Nephron progenitor cell (in vitro differentiated cells): Measurements from ENCODE around the gene LRRK2.

Experiments
- DNase-seq: peaks from one replicate; pipeline ENCODE4 v3.0.0; 2021
- H3K27ac Mint-ChIP-seq: 2 replicates; pipeline ENCODE4 v1.8.0; 2021; ENCODE audit warnings: mild to moderate bottlenecking, moderate library complexity, mixed read lengths
- H3K27me3 Mint-ChIP-seq: 2 replicates; pipeline ENCODE4 v1.8.0; 2021; ENCODE audit warnings: mild to moderate bottlenecking, low read depth, mixed read lengths; ENCODE audit not compliant: poor library complexity
- H3K36me3 Mint-ChIP-seq: 2 replicates; pipeline ENCODE4 v1.8.0; 2021; ENCODE audit warnings: low read depth, mixed read lengths
- H3K4me1 Mint-ChIP-seq: 2 replicates; pipeline ENCODE4 v1.8.0; 2021; ENCODE audit warnings: mixed read lengths
- H3K4me3 Mint-ChIP-seq: 2 replicates; pipeline ENCODE4 v1.8.0; 2021; ENCODE audit warnings: mild to moderate bottlenecking, moderate library complexity, mixed read lengths
- H3K9me3 Mint-ChIP-seq: 2 replicates; pipeline ENCODE4 v1.8.0; 2021; ENCODE audit warnings: mild to moderate bottlenecking, moderate library complexity, mixed read lengths
- CTCF ChIP-seq: fragments of 200-600 bp; sonication (generic); IDR thresholded peaks from 2 replicates; pipeline ENCODE4 v1.5.0; 2021; ENCODE audit warnings: antibody characterized with exemption

Gene LRRK2

DNA sequence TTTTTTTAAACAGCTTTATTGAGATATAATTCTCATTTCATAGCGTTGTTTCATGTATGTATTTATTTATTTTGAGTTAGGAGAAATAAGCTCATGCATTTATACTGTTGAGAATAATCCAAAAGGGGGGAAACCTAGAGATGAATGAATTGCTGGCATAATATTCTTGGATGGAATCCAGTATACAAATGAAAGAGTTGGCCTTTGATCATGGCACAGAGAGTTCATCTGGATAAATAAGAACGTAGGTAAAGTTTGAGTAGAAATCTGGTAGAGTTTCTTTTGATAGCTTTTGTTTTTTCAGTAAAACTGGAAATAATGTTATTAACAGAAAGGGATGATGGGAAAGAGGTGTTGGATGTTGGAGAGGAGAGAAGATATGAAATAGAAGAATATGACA lies 166.2 kb downstream of the LRRK2 start:
- Mint-ChIP-seq H3K36me3 (no peaks in the 10 kb centered on the region), H3K4me1 (no peaks in the 10 kb centered on the region), H3K27me3 (no peaks in the 10 kb centered on the region), H3K9me3 (no peaks in the 10 kb centered on the region), H3K4me3 (no peak overlapping the region), H3K27ac (no peak overlapping the region)
- TF ChIP-seq CTCF, result no peak
- no peak for DNase-seq

- H3K27me3 Mint-ChIP-seq, result no peaks in the 10 kb centered on the region
- no peak overlapping the region for H3K4me3 Mint-ChIP-seq
These were observed 168.2 kb downstream of the LRRK2 start for GRCh38 chr12:40393026-40393425.

GRCh38 chr12:40399656-40400055 lies 174.9 kb downstream of the LRRK2 start:
- peaks cover 2% of the 10 kb centered on the region for H3K27me3 Mint-ChIP-seq

More at GRCh38 chr12:40393026-40393425, 168.2 kb downstream of the LRRK2 start:
- TF ChIP-seq CTCF, result no peak
- no peak for DNase-seq
- Mint-ChIP-seq H3K4me1 (no peaks in the 10 kb centered on the region), H3K27ac (no peak overlapping the region), H3K36me3 (no peaks in the 10 kb centered on the region), H3K9me3 (no peaks in the 10 kb centered on the region)

DNA sequence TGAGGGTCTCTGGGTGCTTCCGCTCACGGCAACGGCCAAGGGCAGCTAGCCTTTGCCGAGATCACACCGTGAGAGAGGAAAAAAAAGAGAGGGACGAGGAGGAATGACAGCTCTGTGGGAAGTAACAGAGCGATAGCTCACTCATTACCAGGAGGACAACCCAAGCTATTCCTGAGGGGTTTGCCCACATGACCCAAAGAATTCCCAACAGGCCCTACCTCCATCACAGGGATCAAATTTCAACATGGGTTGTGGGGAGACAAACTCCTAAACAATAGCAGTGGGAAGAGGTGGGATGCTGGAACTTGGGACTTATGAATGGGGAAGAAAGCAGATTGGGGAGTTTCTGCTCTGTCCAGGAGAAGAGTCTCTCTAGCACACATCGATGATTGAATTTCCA lies 180.6 kb downstream of the LRRK2 start:
- peaks cover 5% of the 10 kb centered on the region for H3K27me3 Mint-ChIP-seq
- no peak overlapping the region for H3K27ac Mint-ChIP-seq
- no peak for TF ChIP-seq CTCF
- no peak for DNase-seq
- no peaks in the 10 kb centered on the region for H3K36me3 Mint-ChIP-seq
- peaks cover 9% of the 10 kb centered on the region for H3K4me1 Mint-ChIP-seq
- H3K9me3 Mint-ChIP-seq, result no peaks in the 10 kb centered on the region
- H3K4me3 Mint-ChIP-seq, result no peak overlapping the region

More at GRCh38 chr12:40399656-40400055, 174.9 kb downstream of the LRRK2 start:
- Mint-ChIP-seq H3K36me3 (no peaks in the 10 kb centered on the region), H3K4me3 (no peak overlapping the region), H3K4me1 (no peaks in the 10 kb centered on the region), H3K27ac (no peak overlapping the region), H3K9me3 (no peaks in the 10 kb centered on the region)
- TF ChIP-seq CTCF, result no peak
- no peak for DNase-seq
